ENCODE measurements around the gene SLC6A9.
A peak's percentile ranks its signal among the peaks of the same experiment; 100 is the strongest.

The SLC6A9 gene

DNA sequence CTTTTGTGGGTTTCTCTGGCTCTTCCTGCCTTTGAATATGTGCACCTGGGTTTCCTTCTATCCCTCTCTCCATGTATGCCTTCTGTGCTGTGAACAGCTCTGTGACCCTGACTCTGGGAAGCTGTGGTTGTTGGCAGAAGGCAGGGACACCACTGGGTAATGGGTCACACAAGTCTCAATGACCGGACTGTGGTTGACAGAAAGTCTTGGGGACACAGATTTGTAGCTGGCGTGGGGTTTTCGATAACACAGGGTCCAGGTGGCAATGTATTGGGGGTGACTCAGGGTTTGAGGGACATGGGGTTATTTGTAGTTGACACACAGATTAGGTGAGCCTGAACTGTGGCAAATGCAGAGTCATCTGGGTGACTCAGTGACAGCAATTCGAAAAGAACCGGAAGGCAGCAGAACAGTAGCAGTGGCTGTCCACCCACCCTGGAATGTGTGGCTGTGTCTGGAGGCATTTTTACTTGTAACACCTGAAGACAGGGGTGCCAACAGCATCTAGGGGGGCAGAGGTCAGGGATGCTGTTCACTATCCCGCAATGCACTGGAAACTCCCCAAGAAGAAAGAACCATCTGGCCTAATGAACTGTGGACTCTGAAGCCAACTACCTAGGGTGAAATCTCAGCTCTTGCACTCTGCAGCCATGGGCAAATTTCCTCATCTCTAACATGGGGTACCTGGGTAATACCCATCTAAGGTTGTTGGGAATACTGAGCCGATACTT is 13.0 kb upstream of the SLC6A9 start:
- DNase-seq (ENCODE audit: low read depth in 2 of 2) = peak in 1 of 2 donors; percentile 54
- TF ChIP-seq, protein P1, sequence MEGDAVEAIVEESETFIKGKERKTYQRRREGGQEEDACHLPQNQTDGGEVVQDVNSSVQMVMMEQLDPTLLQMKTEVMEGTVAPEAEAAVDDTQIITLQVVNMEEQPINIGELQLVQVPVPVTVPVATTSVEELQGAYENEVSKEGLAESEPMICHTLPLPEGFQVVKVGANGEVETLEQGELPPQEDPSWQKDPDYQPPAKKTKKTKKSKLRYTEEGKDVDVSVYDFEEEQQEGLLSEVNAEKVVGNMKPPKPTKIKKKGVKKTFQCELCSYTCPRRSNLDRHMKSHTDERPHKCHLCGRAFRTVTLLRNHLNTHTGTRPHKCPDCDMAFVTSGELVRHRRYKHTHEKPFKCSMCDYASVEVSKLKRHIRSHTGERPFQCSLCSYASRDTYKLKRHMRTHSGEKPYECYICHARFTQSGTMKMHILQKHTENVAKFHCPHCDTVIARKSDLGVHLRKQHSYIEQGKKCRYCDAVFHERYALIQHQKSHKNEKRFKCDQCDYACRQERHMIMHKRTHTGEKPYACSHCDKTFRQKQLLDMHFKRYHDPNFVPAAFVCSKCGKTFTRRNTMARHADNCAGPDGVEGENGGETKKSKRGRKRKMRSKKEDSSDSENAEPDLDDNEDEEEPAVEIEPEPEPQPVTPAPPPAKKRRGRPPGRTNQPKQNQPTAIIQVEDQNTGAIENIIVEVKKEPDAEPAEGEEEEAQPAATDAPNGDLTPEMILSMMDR (IDR thresholded peaks at IDR 0.05; ENCODE audit: low read depth, low read length) = no peak
- H3K4me3 ChIP-seq (replicated peaks in 1 of 2; ENCODE audit: low read depth in 2 of 2, low read length in 2 of 2) = no peak overlapping the region

DNA sequence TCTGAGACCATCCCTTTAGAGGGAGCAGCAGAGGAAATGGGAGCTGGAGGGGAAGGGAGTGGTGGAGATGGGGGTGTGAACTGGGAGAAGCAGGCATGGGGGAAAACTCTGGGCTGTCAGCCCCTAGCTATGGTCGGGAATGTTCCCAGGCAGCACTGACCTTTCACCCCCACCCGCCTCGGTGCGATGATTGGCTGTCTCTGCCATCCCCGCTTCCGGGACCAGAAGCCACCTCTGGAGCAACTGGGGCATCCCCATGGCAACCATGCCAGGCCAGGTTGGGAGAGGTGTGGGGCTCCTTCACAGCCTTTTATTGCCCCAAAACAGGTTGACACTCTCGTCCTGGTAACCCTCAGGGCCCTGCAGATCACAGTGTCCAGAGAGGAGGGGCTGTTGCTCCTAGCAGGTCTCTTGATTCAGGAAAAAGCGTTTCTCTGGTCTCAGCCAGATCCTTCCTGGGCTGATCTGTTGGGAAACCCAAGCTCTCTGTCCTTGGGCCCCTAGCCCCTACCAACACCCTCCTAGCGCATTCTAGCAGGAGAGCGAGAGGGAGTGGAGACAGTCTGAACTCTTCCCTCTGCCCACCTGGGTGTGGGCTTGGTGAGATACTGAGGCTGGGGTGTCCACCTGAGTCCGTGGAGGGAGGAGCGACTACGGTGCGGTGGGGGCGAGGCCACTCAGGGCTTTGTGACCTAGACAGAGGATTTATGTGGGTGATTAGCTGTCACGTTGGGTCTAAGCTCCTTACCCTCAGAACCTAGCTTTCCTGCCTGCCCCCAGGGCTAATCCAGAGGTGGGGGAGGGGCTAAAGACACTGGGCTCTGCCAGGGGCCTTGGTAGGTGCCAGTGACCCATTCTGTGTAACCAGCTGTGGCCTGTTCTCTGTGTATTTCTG is 12.2 kb upstream of the SLC6A9 start:
- no peak overlapping the region for H3K4me3 ChIP-seq (replicated peaks in 1 of 2; ENCODE audit: low read depth in 2 of 2, low read length in 2 of 2)
- TF ChIP-seq, protein P1 (IDR thresholded peaks at IDR 0.05; ENCODE audit: low read depth, low read length) = no peak
- no peak for DNase-seq (ENCODE audit: low read depth in 2 of 2)

DNA sequence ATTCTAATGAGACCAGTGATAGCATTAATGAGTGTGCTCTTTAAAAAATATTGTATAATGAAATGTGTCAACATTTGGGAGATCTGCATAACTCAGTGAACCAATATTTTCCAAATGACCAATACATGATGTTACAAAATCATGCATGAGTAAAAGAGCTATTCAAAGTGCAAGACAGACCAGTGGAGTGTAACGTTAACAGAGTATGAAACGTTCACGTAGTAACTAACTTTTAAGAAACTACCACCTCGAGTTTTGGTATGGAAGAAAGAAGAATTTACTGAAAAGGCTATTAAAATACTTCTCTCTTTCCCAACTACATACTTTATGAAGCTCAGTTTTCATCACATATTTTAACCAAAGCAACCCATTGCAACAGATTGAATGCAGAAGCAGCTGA is 9.6 kb upstream of the SLC6A9 start:
- DNase-seq (ENCODE audit: low read depth in 2 of 2) = peak in 1 of 2 donors; percentile 76
- no peak overlapping the region for H3K4me3 ChIP-seq (replicated peaks in 1 of 2; ENCODE audit: low read depth in 2 of 2, low read length in 2 of 2)
- TF ChIP-seq, protein P1 (IDR thresholded peaks at IDR 0.05; ENCODE audit: low read depth, low read length) = no peak

DNA sequence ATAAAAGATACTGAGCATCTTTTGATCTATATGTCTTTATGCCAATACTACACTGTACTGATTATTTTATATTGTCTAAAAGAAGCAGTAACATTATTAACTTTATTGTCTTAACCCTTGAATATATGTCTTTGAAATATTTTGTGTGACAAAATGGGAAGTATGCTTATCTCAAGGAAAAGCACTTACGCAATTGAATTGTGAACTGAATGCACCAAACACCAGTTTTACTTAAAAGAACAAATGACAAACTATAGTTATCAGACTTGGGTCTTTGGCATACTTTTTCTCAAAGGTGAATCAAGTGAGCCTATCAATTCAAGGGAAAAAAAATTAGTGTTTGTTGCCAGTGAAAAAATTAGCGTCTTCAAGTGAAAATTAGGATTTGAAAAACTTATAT is 9.2 kb upstream of the SLC6A9 start:
- TF ChIP-seq, protein P1 (IDR thresholded peaks at IDR 0.05; ENCODE audit: low read depth, low read length) = no peak
- DNase-seq (ENCODE audit: low read depth in 2 of 2) = peak; percentile 22 to 39
- H3K4me3 ChIP-seq (replicated peaks in 1 of 2; ENCODE audit: low read depth in 2 of 2, low read length in 2 of 2) = no peak overlapping the region

DNA sequence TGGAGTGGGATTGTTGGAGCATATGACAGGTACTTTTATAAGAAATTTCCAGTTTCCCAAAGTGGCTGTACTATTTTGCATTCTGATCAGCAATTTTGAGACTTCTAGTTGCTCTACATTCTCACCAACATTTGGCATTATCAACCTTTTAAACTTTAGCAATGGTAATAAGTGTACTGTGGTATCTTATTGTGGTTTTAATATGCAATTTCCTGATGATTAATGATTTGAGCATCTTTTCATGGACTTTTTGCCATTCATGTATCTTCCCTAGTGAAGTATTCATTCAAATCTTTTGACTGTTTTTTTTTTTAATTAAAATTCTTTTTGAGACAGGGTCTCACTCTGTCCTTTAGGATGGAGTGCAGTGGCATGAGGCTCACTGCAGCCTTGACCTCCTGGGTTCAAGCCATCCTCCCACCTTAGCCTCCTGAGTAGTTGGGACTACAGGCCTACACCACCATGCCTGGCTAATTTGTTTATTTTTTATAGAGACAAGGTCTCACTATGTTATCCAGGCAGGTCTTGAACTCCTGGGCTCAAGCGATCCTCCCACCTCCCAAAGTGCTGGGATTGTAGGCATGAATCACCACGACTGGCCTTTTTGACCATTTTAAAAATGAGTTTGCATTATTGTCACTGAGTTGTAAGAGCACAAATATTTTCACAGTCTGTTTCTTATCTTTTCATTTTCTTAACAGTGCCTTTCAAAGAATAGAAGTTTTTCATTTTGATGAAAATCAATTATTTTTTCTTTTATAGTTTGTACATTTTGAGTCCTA is 7.8 kb upstream of the SLC6A9 start:
- H3K4me3 ChIP-seq (replicated peaks in 1 of 2; ENCODE audit: low read depth in 2 of 2, low read length in 2 of 2) = no peak overlapping the region
- TF ChIP-seq, protein P1 (IDR thresholded peaks at IDR 0.05; ENCODE audit: low read depth, low read length) = no peak
- peak in 1 of 2 donors; percentile 75 for DNase-seq (ENCODE audit: low read depth in 2 of 2)

DNA sequence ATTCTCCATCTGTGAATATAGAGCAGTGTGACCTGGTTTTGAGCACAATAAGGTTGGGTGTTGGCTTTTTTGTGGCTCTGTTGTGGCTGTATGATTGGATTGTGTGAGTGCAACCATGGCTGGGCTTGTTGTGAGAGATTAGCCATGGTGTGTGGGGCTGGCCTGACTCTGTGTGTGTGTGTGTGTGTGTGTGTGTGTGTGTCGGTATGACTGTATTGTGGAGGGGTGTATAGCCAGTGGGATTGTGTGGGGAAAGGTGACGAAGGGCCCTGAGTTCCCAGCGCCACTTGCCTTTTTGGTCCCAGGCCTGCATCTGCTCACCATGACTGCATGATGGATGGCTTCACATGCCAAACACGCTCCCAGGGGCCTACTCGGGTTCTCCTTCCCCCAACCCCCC is 5.9 kb upstream of the SLC6A9 start:
- TF ChIP-seq, protein P1 (IDR thresholded peaks at IDR 0.05; ENCODE audit: low read depth, low read length) = no peak
- no peak for DNase-seq (ENCODE audit: low read depth in 2 of 2)

More for the DNA sequence above, 5.9 kb upstream of the SLC6A9 start:
- no peak overlapping the region for H3K4me3 ChIP-seq (replicated peaks in 1 of 2; ENCODE audit: low read depth in 2 of 2, low read length in 2 of 2)

All from cardiac fibroblast (primary cell).